ACC112 (cell line): Measurements from ENCODE around the gene ECE2.
"Not testable (repeated sequence)": the region's sequence is repeated elsewhere in the genome, so short reads cannot be mapped to it uniquely, and the experiment has no call there.

Source experiments
- H2AFZ ChIP-seq: fragments of 200-600 bp; sonication (generic); one replicate; pipeline ENCODE4 v1.6.0; 2017; ENCODE audit warnings: antibody characterized with exemption, low read length; ENCODE audit not compliant: unreplicated experiment
- H3K27ac ChIP-seq: fragments of 200-600 bp; sonication (generic); 2 replicates; pipeline ENCODE4 v1.5.1; 2014; ENCODE audit warnings: low read depth, mild to moderate bottlenecking, antibody characterized with exemption, low read length, moderate library complexity
- H3K27me3 ChIP-seq: fragments of 200-600 bp; sonication (generic); 2 replicates; pipeline ENCODE4 v1.6.1; 2014; ENCODE audit warnings: mild to moderate bottlenecking, antibody characterized with exemption, low read length, moderate library complexity, mixed read lengths; ENCODE audit not compliant: insufficient read depth
- H3K36me3 ChIP-seq: fragments of 200-600 bp; sonication (generic); 2 replicates; pipeline ENCODE4 v1.6.1; 2016; ENCODE audit warnings: mild to moderate bottlenecking, antibody characterized with exemption, low read length, moderate library complexity, mixed read lengths; ENCODE audit not compliant: insufficient read depth
- H3K4me1 ChIP-seq: fragments of 200-600 bp; sonication (generic); one replicate; pipeline ENCODE4 v1.6.1; 2016; ENCODE audit warnings: low read length, mixed read lengths; ENCODE audit not compliant: insufficient read depth, unreplicated experiment, control insufficient read depth
- H3K4me3 ChIP-seq: fragments of 200-600 bp; sonication (generic); 2 replicates; pipeline ENCODE4 v1.5.1; 2014; ENCODE audit warnings: mild to moderate bottlenecking, low read depth, low read length
- H3K79me2 ChIP-seq: fragments of 200-600 bp; sonication (generic); one replicate; pipeline ENCODE4 v1.6.0; 2016; ENCODE audit warnings: low read length; ENCODE audit not compliant: control insufficient read depth, unreplicated experiment, insufficient read depth

The ECE2 gene

DNA sequence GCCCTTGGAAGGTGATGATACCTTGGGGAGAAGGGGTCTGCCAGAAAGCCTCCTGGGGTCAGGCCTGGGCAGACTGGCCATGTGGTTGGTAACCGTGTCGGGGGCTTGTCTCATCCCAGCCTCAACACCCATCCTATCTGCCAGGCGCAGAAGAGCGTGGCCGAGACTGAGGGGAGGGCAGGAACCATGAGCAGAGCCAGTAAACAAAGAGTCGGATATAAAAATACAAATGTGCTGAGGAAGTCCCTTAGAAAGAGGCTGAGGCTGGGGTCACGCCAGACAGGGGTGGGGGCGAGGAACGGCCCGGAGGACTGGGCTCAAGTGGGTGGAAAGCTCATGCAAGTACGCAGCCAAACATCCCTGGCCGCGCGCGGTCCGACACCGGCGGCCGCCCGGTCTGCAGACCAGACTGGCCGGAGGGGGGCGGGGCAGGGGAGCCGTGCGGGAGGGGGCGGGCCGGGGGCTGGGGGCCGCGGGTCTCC is 16.4 kb upstream of the ECE2 start:
- Histone ChIP-seq H3K36me3 (no peaks in the 10 kb centered on the region), H3K4me1 (peaks cover 5% of the 10 kb centered on the region), H3K27ac (no peak overlapping the region), H3K27me3 (peaks cover 31% of the 10 kb centered on the region), H3K79me2 (no peaks in the 10 kb centered on the region), H3K4me3 (no peak overlapping the region), H2AFZ (no peak overlapping the region)

- Histone ChIP-seq H3K4me1 (peaks cover 5% of the 10 kb centered on the region), H3K36me3 (no peaks in the 10 kb centered on the region), H3K27ac (no peak overlapping the region), H3K4me3 (peak overlapping the region; percentile 71), H3K79me2 (no peaks in the 10 kb centered on the region), H3K27me3 (peaks cover 31% of the 10 kb centered on the region), H2AFZ (no peak overlapping the region)
Observed at GRCh38 chr3:184259878-184260723, 15.7 kb upstream of the ECE2 start.

DNA sequence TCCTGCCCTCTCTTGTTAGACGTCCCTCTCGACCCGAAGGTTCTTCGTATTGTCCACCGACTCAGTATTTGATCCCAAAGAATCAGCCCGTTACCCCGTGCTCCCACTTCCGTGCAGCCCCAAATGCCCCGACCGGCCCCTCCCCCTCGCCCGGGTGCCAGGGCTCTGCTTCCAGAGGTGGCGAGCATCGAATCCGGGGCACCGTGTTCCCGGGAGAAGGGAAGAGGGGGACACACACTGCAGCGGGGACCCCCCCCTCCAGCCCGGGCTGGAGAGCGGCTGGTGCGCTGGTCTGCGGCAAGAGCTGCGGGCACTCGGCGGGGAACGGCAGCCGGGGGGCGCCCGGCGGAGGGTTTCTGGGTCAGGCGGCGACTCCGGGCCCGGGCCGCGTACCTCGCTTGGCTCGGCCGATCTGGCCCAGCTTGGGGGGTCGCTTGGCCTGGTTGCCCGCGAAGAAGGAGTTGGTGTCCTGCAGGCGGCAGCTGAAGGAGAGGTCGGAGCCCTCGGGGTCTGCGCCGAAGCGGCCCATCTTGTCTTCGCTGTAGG is 15.0 kb upstream of the ECE2 start:
- Histone ChIP-seq H2AFZ (no peak overlapping the region), H3K36me3 (no peaks in the 10 kb centered on the region), H3K27ac (no peak overlapping the region), H3K4me1 (peaks cover 5% of the 10 kb centered on the region), H3K79me2 (no peaks in the 10 kb centered on the region), H3K27me3 (peaks cover 31% of the 10 kb centered on the region), H3K4me3 (peak overlapping the region; percentile 71)

GRCh38 chr3:184261270-184261853 is 14.5 kb upstream of the ECE2 start, which contains the start of gene CAMK2N2:
TSS of gene CAMK2N2 (minus strand) at chr3:184261553. CDS start at chr3:184261285, 268 bp downstream.
- peaks cover 31% of the 10 kb centered on the region for H3K27me3 ChIP-seq
- H2AFZ ChIP-seq, result peak within 1 kb of the TSS; percentile 42
- peak within 1 kb of the TSS; percentile 80 for H3K4me3 ChIP-seq
- peaks cover 5% of the 10 kb centered on the region for H3K4me1 ChIP-seq
- H3K27ac ChIP-seq, result no peak within 1 kb of the TSS
- H3K79me2 ChIP-seq, result no peaks in the 10 kb centered on the region
- no peaks in the 10 kb centered on the region for H3K36me3 ChIP-seq

GRCh38 chr3:184261854-184262763 is 13.7 kb upstream of the ECE2 start:
- Histone ChIP-seq H3K4me1 (peaks cover 5% of the 10 kb centered on the region), H3K36me3 (no peaks in the 10 kb centered on the region), H3K27ac (no peak overlapping the region), H3K4me3 (peak overlapping the region; percentile 80), H2AFZ (peak overlapping the region; percentile 42), H3K27me3 (peaks cover 31% of the 10 kb centered on the region), H3K79me2 (no peaks in the 10 kb centered on the region)

- Histone ChIP-seq H3K4me1 (peaks cover 5% of the 10 kb centered on the region), H3K79me2 (no peaks in the 10 kb centered on the region), H3K36me3 (no peaks in the 10 kb centered on the region), H2AFZ (no peak overlapping the region), H3K27ac (no peak overlapping the region), H3K4me3 (peak overlapping the region; percentile 80), H3K27me3 (peaks cover 36% of the 10 kb centered on the region)
Observed at GRCh38 chr3:184262764-184263179, 13.1 kb upstream of the ECE2 start.

DNA sequence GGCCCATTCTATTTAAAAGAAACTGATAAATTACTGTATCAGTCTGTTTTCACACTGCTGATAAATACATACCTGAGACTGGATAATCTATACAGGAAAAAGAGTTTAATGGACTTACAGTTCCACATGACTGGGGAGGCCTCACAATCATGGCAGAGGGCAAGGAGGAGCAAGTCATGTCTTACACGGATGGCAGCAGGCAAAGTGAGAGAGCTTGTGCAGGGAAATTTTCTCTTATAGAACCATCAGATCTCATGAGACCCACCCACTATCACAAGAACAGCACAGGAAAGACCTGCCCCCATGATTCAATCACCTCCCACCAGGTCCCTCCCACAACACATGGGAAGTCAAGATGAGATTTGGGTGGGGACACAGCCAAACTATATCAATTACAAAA is 8.6 kb upstream of the ECE2 start:
- not testable (repeated sequence) for H3K36me3 ChIP-seq, H2AFZ ChIP-seq, H3K27ac ChIP-seq, H3K4me3 ChIP-seq, H3K4me1 ChIP-seq, H3K79me2 ChIP-seq
- H3K27me3 ChIP-seq, result peaks cover 22% of the 10 kb centered on the region

DNA sequence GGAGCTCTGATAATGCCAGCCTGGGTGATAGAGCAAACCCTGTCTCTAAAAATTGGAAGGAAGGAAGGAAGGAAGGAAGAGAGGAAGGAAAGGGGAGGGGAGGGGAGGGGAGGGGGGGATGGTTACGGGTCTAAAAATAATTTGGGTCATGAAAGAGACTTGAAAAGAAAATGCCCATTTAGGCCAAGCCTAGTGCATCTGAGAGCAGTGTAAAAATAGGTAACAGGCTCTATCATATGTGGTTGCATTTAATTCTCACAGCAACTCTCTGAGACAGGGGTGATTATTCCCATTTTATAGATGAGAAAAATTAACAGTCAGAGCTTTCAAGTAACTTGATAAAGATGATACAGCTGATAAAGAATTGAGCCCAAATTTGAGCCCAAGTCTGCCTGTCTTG is 3.6 kb upstream of the ECE2 start:
- no peak overlapping the region for H3K4me3 ChIP-seq
- H3K27me3 ChIP-seq, result peaks cover 45% of the 10 kb centered on the region
- H3K79me2 ChIP-seq, result no peaks in the 10 kb centered on the region
- H3K27ac ChIP-seq, result no peak overlapping the region
- H3K4me1 ChIP-seq, result no peaks in the 10 kb centered on the region
- no peak overlapping the region for H2AFZ ChIP-seq
- H3K36me3 ChIP-seq, result no peaks in the 10 kb centered on the region

GRCh38 chr3:184275381-184275701 is 481 bp upstream of the ECE2 start:
- Histone ChIP-seq H3K27ac (no peak overlapping the region), H2AFZ (no peak overlapping the region), H3K27me3 (peaks cover 62% of the 10 kb centered on the region), H3K4me1 (no peaks in the 10 kb centered on the region), H3K36me3 (no peaks in the 10 kb centered on the region), H3K4me3 (no peak overlapping the region), H3K79me2 (no peaks in the 10 kb centered on the region)

DNA sequence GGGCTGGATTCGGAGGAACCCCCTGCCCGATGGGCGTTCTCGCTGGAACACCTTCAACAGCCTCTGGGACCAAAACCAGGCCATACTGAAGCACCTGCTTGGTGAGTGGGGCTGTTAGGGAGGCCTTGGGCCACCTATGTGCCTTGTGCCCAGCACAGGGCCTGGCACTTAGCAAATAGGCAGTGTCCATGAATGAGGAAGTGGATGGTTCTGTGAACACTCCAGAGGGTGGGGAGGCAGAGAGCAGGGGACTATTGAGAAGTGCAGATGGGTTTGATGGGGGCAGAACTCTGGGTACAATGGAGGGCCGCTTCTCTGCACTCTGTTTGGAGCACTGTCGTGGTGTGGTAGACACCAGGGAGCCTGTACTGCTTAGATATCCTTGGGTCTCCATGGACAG is 1.5 kb downstream of the ECE2 start:
- Histone ChIP-seq H3K4me3 (no peak overlapping the region), H3K36me3 (no peaks in the 10 kb centered on the region), H2AFZ (no peak overlapping the region), H3K27ac (no peak overlapping the region), H3K27me3 (peaks cover 56% of the 10 kb centered on the region), H3K79me2 (no peaks in the 10 kb centered on the region), H3K4me1 (no peaks in the 10 kb centered on the region)
